Measurements from ENCODE around the gene ATP2B1. TPM values are rescaled to one million over a fixed set of nuclear protein-coding genes. Genes with fewer than 3 reads are reported as not detected.
A peak's percentile ranks its signal among the peaks of the same experiment; 100 is the strongest.

ATP2B1 gene
- total RNA-seq, 1 donor from 2014 or later, result 105 TPM

GRCh38 chr12:89547101-89547500 is 161.5 kb downstream of the ATP2B1 start:
- no peak overlapping the region for H3K27ac Mint-ChIP-seq
- H3K36me3 Mint-ChIP-seq (ENCODE audit: insufficient read depth), result no peaks in the 10 kb centered on the region
- no peaks in the 10 kb centered on the region for H3K27me3 Mint-ChIP-seq
- H3K4me3 Mint-ChIP-seq (ENCODE audit: low read depth), result no peak overlapping the region
- TF ChIP-seq CTCF (IDR thresholded peaks at IDR 0.05; ENCODE audit: unreplicated experiment), result no peak
- no peak for DNase-seq (ENCODE audit: low spot score, unreplicated experiment)
- peaks cover 11% of the 10 kb centered on the region for H3K4me1 Mint-ChIP-seq (ENCODE audit: low read depth)
- H3K9me3 Mint-ChIP-seq (ENCODE audit: low read depth), result no peaks in the 10 kb centered on the region

GRCh38 chr12:89546151-89546550 is 162.5 kb downstream of the ATP2B1 start:
- Mint-ChIP-seq H3K4me1 (ENCODE audit: low read depth) (peaks cover 11% of the 10 kb centered on the region), H3K4me3 (ENCODE audit: low read depth) (no peak overlapping the region), H3K9me3 (ENCODE audit: low read depth) (no peaks in the 10 kb centered on the region), H3K36me3 (ENCODE audit: insufficient read depth) (no peaks in the 10 kb centered on the region), H3K27ac (no peak overlapping the region), H3K27me3 (no peaks in the 10 kb centered on the region)
- no peak for TF ChIP-seq CTCF (IDR thresholded peaks at IDR 0.05; ENCODE audit: unreplicated experiment)
- no peak for DNase-seq (ENCODE audit: low spot score, unreplicated experiment)

- DNase-seq (ENCODE audit: low spot score, unreplicated experiment), result no peak
- Mint-ChIP-seq H3K36me3 (ENCODE audit: insufficient read depth) (no peaks in the 10 kb centered on the region), H3K4me3 (ENCODE audit: low read depth) (no peak overlapping the region), H3K27me3 (no peaks in the 10 kb centered on the region), H3K4me1 (ENCODE audit: low read depth) (peaks cover 17% of the 10 kb centered on the region), H3K9me3 (ENCODE audit: low read depth) (no peaks in the 10 kb centered on the region), H3K27ac (no peak overlapping the region)
- no peak for TF ChIP-seq CTCF (IDR thresholded peaks at IDR 0.05; ENCODE audit: unreplicated experiment)
Measured at GRCh38 chr12:89544681-89545184, 163.9 kb downstream of the ATP2B1 start.

- H3K27me3 Mint-ChIP-seq, result no peaks in the 10 kb centered on the region
- H3K36me3 Mint-ChIP-seq (ENCODE audit: insufficient read depth), result no peaks in the 10 kb centered on the region
- peaks cover 17% of the 10 kb centered on the region for H3K4me1 Mint-ChIP-seq (ENCODE audit: low read depth)
- TF ChIP-seq CTCF (IDR thresholded peaks at IDR 0.05; ENCODE audit: unreplicated experiment), result no peak
- H3K4me3 Mint-ChIP-seq (ENCODE audit: low read depth), result no peak overlapping the region
- no peak overlapping the region for H3K27ac Mint-ChIP-seq
- no peak for DNase-seq (ENCODE audit: low spot score, unreplicated experiment)
- H3K9me3 Mint-ChIP-seq (ENCODE audit: low read depth), result no peaks in the 10 kb centered on the region
Measured at GRCh38 chr12:89544022-89544421, 164.6 kb downstream of the ATP2B1 start.

- H3K27me3 Mint-ChIP-seq, result no peaks in the 10 kb centered on the region
- H3K4me3 Mint-ChIP-seq (ENCODE audit: low read depth), result no peak overlapping the region
- H3K4me1 Mint-ChIP-seq (ENCODE audit: low read depth), result peaks cover 21% of the 10 kb centered on the region
- no peak overlapping the region for H3K27ac Mint-ChIP-seq
- no peaks in the 10 kb centered on the region for H3K36me3 Mint-ChIP-seq (ENCODE audit: insufficient read depth)
- TF ChIP-seq CTCF (IDR thresholded peaks at IDR 0.05; ENCODE audit: unreplicated experiment), result peak; percentile 91
- peak; percentile 55 for DNase-seq (ENCODE audit: low spot score, unreplicated experiment)
- no peaks in the 10 kb centered on the region for H3K9me3 Mint-ChIP-seq (ENCODE audit: low read depth)
Measured at GRCh38 chr12:89542912-89543592, 165.6 kb downstream of the ATP2B1 start.
